GM12878 (cell line): ENCODE measurements around the gene RAPGEF4.

Source experiments
- BCL11A ChIP-seq: IDR thresholded peaks from 2 replicates; pipeline ENCODE4 v1.6.1; 2011; ENCODE audit warnings: low read depth, low read length
- CTCF ChIP-seq, 3 experiments: IDR thresholded peaks in 2 of 3; conservative IDR thresholded peaks in 1 of 3; 2 replicates each; pipeline ENCODE4 v1.5.1; 2011; ENCODE audit warnings: low read depth in 3 of 3, low read length in 3 of 3, mild to moderate bottlenecking in 3 of 3, control low read depth in 2 of 3, moderate library complexity in 2 of 3, inconsistent platforms in 1 of 3, mixed read lengths in 1 of 3; ENCODE audit not compliant: control insufficient read depth in 2 of 3, insufficient read depth in 1 of 3; ENCODE audit errors: extremely low read depth in 1 of 3
- E2F4 ChIP-seq: IDR thresholded peaks from 2 replicates; pipeline ENCODE4 v1.6.1; 2012; ENCODE audit warnings: low read depth, low read length, improper control_type of control experiment
- ESRRA ChIP-seq: IDR thresholded peaks from 2 replicates; pipeline ENCODE4 v1.6.1; 2012; ENCODE audit warnings: mild to moderate bottlenecking, low read length, improper control_type of control experiment
- EZH2 ChIP-seq: IDR thresholded peaks from 2 replicates; pipeline ENCODE4 v1.6.1; 2012; ENCODE audit warnings: low read depth, mild to moderate bottlenecking, control low read depth, inconsistent platforms, low read length, borderline replicate concordance; ENCODE audit not compliant: control insufficient read depth
- MAX ChIP-seq: IDR thresholded peaks from 2 replicates; pipeline ENCODE4 v1.6.1; 2012; ENCODE audit warnings: low read depth, low read length, improper control_type of control experiment
- POLR2A ChIP-seq: IDR thresholded peaks from 2 replicates; pipeline ENCODE4 v1.6.1; 2011; ENCODE audit warnings: low read depth, mild to moderate bottlenecking, low read length
- RAD21 ChIP-seq: IDR thresholded peaks from 2 replicates; pipeline ENCODE4 v1.6.1; 2011; ENCODE audit warnings: mild to moderate bottlenecking, low read depth, low read length, moderate library complexity; ENCODE audit not compliant: insufficient read depth
- RCOR1 ChIP-seq: conservative IDR thresholded peaks from 2 replicates; pipeline ENCODE4 v1.6.1; 2012; ENCODE audit warnings: low read depth, low read length, improper control_type of control experiment
- SMAD5 ChIP-seq: IDR thresholded peaks from 2 replicates; pipeline ENCODE4 v1.6.1; 2016; ENCODE audit warnings: antibody characterized with exemption, low read depth
- SREBF2 ChIP-seq: IDR thresholded peaks from 2 replicates; pipeline ENCODE4 v1.6.1; 2012; ENCODE audit warnings: mild to moderate bottlenecking, low read length

GRCh38 chr2:173048897-173049661 lies 313.4 kb downstream of the RAPGEF4 start:
- TF ChIP-seq POLR2A, result no peak
- no peak for TF ChIP-seq RAD21
- TF ChIP-seq RCOR1, result no peak
- no peak for TF ChIP-seq SREBF2
- TF ChIP-seq CTCF (IDR thresholded peaks at IDR 0.05 in 2 of 3, conservative IDR thresholded peaks at IDR 0.05 in 1 of 3; ENCODE audit: control insufficient read depth in 2 of 3, extremely low read depth in 1 of 3, insufficient read depth in 1 of 3, low read depth in 3 of 3, low read length in 3 of 3), result no peak
- no peak for TF ChIP-seq EZH2
- no peak for TF ChIP-seq E2F4
- no peak for TF ChIP-seq SMAD5
- TF ChIP-seq MAX, result no peak
- TF ChIP-seq ESRRA, result no peak
- TF ChIP-seq BCL11A, result no peak
